Large intestine (tissue), 1 donor: ENCODE results near the gene PLP1. TPM values are rescaled to one million over a fixed set of nuclear protein-coding genes. Genes with fewer than 3 reads are reported as not detected.

Experiments used
- polyA plus RNA-seq: library from polyadenylated mRNA; unstranded; fragments of 120-200 nt; gene quantifications from one replicate; pipeline ENCODE4 v1.2.1, GENCODE V29; 2013

The PLP1 gene
- polyA plus RNA-seq, 1 donor: 32.0 TPM

Other genes starting within 250 kb of the PLP1 start
- gene TCEAL4, start 191.3 kb upstream of the PLP1 start, polyA plus RNA-seq: 102 TPM
- gene TCEAL3, start 168.9 kb upstream of the PLP1 start, polyA plus RNA-seq: 14.2 TPM
- 31.0 TPM for gene TCEAL1, start 147.9 kb upstream of the PLP1 start, polyA plus RNA-seq
- gene MORF4L2, start 90.1 kb upstream of the PLP1 start, polyA plus RNA-seq: 357 TPM
- gene TMEM31, start 65.9 kb upstream of the PLP1 start, polyA plus RNA-seq: 0.43 TPM
- gene RAB9B, start 55.4 kb downstream of the PLP1 start, polyA plus RNA-seq: 3.2 TPM
- gene TMSB15B, start 185.8 kb downstream of the PLP1 start, polyA plus RNA-seq: 10.3 TPM
- gene H2BW1, start 236.9 kb downstream of the PLP1 start, polyA plus RNA-seq: not detected